H9 (cell line): ENCODE results near the gene SMTN. TPM values are rescaled to one million over a fixed set of nuclear protein-coding genes. Genes with fewer than 3 reads are reported as not detected.

Source experiments
- DNase-seq: peaks from one replicate; pipeline ENCODE4 v3.0.0-alpha.2; 2017
- H2AFZ ChIP-seq: one replicate; pipeline ENCODE4 v1.6.1; 2013; ENCODE audit warnings: mild to moderate bottlenecking, low read length, control low read depth, moderate library complexity
- H2AK5ac ChIP-seq: 2 replicates; pipeline ENCODE4 v1.6.1; 2013; ENCODE audit warnings: low read length, control low read depth, mixed read lengths; ENCODE audit not compliant: insufficient read length
- H2BK120ac ChIP-seq: one replicate; pipeline ENCODE4 v1.6.1; 2013; ENCODE audit warnings: low read depth, mild to moderate bottlenecking, low read length, control low read depth, inconsistent platforms; ENCODE audit not compliant: poor library complexity, severe bottlenecking
- H2BK12ac ChIP-seq: 2 replicates; pipeline ENCODE4 v1.6.1; 2013; ENCODE audit warnings: low read length, control low read depth, mixed read lengths, low read depth; ENCODE audit not compliant: insufficient read length
- H2BK15ac ChIP-seq: 2 replicates; pipeline ENCODE4 v1.6.1; 2013; ENCODE audit warnings: low read depth, low read length, control low read depth
- H2BK20ac ChIP-seq: one replicate; pipeline ENCODE4 v1.6.1; 2013; ENCODE audit warnings: low read depth, mild to moderate bottlenecking, low read length, control low read depth, inconsistent platforms; ENCODE audit not compliant: poor library complexity, severe bottlenecking
- H2BK5ac ChIP-seq: 2 replicates; pipeline ENCODE4 v1.6.1; 2013; ENCODE audit warnings: low read length, control low read depth, mixed read lengths; ENCODE audit not compliant: insufficient read length
- H3K14ac ChIP-seq: 2 replicates; pipeline ENCODE4 v1.6.1; 2013; ENCODE audit warnings: low read length, control low read depth; ENCODE audit not compliant: insufficient read depth
- H3K18ac ChIP-seq: 2 replicates; pipeline ENCODE4 v1.6.1; 2013; ENCODE audit warnings: low read depth, mild to moderate bottlenecking, mixed read lengths, low read length, control low read depth; ENCODE audit not compliant: insufficient read length
- H3K23ac ChIP-seq: 2 replicates; pipeline ENCODE4 v1.6.1; 2013; ENCODE audit warnings: low read length, control low read depth, mixed read lengths, low read depth; ENCODE audit not compliant: insufficient read length
- H3K23me2 ChIP-seq: 2 replicates; pipeline ENCODE4 v1.6.1; 2013; ENCODE audit warnings: low read depth, mild to moderate bottlenecking, mixed read lengths, low read length, control low read depth; ENCODE audit not compliant: insufficient read length, poor library complexity, severe bottlenecking
- H3K27ac ChIP-seq: 2 replicates; pipeline ENCODE4 v1.5.1; 2013; ENCODE audit warnings: low read length, control low read depth, mixed read lengths, low read depth; ENCODE audit not compliant: insufficient read length
- H3K27me3 ChIP-seq: 2 replicates; pipeline ENCODE4 v1.6.1; 2013; ENCODE audit warnings: low read length, control low read depth, inconsistent platforms; ENCODE audit not compliant: insufficient read depth
- H3K4ac ChIP-seq: 2 replicates; pipeline ENCODE4 v1.6.1; 2013; ENCODE audit warnings: low read depth, mild to moderate bottlenecking, control low read depth, inconsistent platforms, low read length, moderate library complexity
- H3K4me1 ChIP-seq: 2 replicates; pipeline ENCODE4 v1.6.1; 2013; ENCODE audit warnings: low read length, control low read depth, inconsistent platforms; ENCODE audit not compliant: insufficient read depth
- H3K4me2 ChIP-seq: 2 replicates; pipeline ENCODE4 v1.6.1; 2013; ENCODE audit warnings: low read length, control low read depth, mixed read lengths; ENCODE audit not compliant: insufficient read length, insufficient read depth
- H3K56ac ChIP-seq: 2 replicates; pipeline ENCODE4 v1.6.1; 2013; ENCODE audit warnings: low read depth, mild to moderate bottlenecking, mixed read lengths, low read length, control low read depth; ENCODE audit not compliant: insufficient read length
- H3K79me1 ChIP-seq: 2 replicates; pipeline ENCODE4 v1.6.1; 2013; ENCODE audit warnings: low read depth, mild to moderate bottlenecking, moderate library complexity, low read length, control low read depth, inconsistent platforms; ENCODE audit not compliant: insufficient read depth, poor library complexity, severe bottlenecking
- H3K79me2 ChIP-seq: 2 replicates; pipeline ENCODE4 v1.6.1; 2013; ENCODE audit warnings: low read length, control low read depth, inconsistent platforms; ENCODE audit not compliant: insufficient read depth
- H3K9ac ChIP-seq: 2 replicates; pipeline ENCODE4 v1.6.1; 2013; ENCODE audit warnings: low read length, control low read depth, mixed read lengths; ENCODE audit not compliant: insufficient read length; ENCODE audit errors: extremely low read depth
- H3K9me3 ChIP-seq: one replicate; pipeline ENCODE4 v1.6.1; 2013; ENCODE audit warnings: low read depth, low read length, inconsistent platforms; ENCODE audit not compliant: control insufficient read depth
- H3T11ph ChIP-seq: one replicate; pipeline ENCODE4 v1.6.1; 2013; ENCODE audit warnings: mild to moderate bottlenecking, low read length, control low read depth, inconsistent platforms
- H4K20me1 ChIP-seq: one replicate; pipeline ENCODE4 v1.6.1; 2013; ENCODE audit not compliant: control insufficient read depth, insufficient read length, insufficient read depth
- H4K5ac ChIP-seq: 2 replicates; pipeline ENCODE4 v1.6.1; 2013; ENCODE audit warnings: low read depth, mild to moderate bottlenecking, mixed read lengths, low read length, control low read depth; ENCODE audit not compliant: insufficient read length
- H4K8ac ChIP-seq: replicated peaks from 2 replicates; pipeline ENCODE4 v1.6.1; 2013; ENCODE audit warnings: low read length, control low read depth, mixed read lengths, low read depth; ENCODE audit not compliant: insufficient read length
- H4K91ac ChIP-seq: 2 replicates; pipeline ENCODE4 v1.6.1; 2013; ENCODE audit warnings: low read depth, mild to moderate bottlenecking, moderate library complexity, mixed read lengths, low read length, control low read depth; ENCODE audit not compliant: insufficient read length
- H3K27ac Mint-ChIP-seq, 3 experiments: 2 replicates in 2 of 3; 3 replicates in 1 of 3; pipeline ENCODE4 v1.8.0; 2020 to 2021; ENCODE audit warnings: mixed read lengths in 3 of 3, mild to moderate bottlenecking in 1 of 3, moderate library complexity in 1 of 3
- H3K27me3 Mint-ChIP-seq: 2 replicates; pipeline ENCODE4 v1.8.0; 2021; ENCODE audit warnings: low read depth, mild to moderate bottlenecking, moderate library complexity, mixed read lengths
- H3K36me3 Mint-ChIP-seq, 3 experiments: 2 replicates in 2 of 3; 3 replicates in 1 of 3; pipeline ENCODE4 v1.8.0; 2020 to 2021; ENCODE audit warnings: low read depth in 3 of 3, mixed read lengths in 3 of 3; ENCODE audit not compliant: insufficient read depth in 1 of 3
- H3K4me1 Mint-ChIP-seq, 2 experiments: 2 replicates each; pipeline ENCODE4 v1.8.0; 2020; ENCODE audit warnings: mixed read lengths in 2 of 2
- H3K4me3 Mint-ChIP-seq, 2 experiments: 2 replicates in 1 of 2; 3 replicates in 1 of 2; pipeline ENCODE4 v1.8.0; 2020 to 2021; ENCODE audit warnings: mild to moderate bottlenecking in 2 of 2, mixed read lengths in 2 of 2, moderate library complexity in 1 of 2
- H3K9me3 Mint-ChIP-seq, 2 experiments: 2 replicates in 1 of 2; 3 replicates in 1 of 2; pipeline ENCODE4 v1.8.0; 2020; ENCODE audit warnings: mild to moderate bottlenecking in 2 of 2, mixed read lengths in 2 of 2, moderate library complexity in 1 of 2
- CTCF ChIP-seq: fragments of 200-600 bp; sonication (generic); conservative IDR thresholded peaks from 3 replicates; pipeline ENCODE4 v1.8.0; 2021; ENCODE audit warnings: antibody characterized with exemption, mild to moderate bottlenecking
- WGBS: extraction: QIAGEN DNeasy Blood & Tissue Kit; methylation state at CpG from one replicate; pipeline ENCODE4 v1.1.7; 2013; ENCODE audit warnings: missing lambda C conversion rate, low lambda C conversion rate, mixed read lengths; ENCODE audit not compliant: insufficient read length; ENCODE audit errors: extremely low coverage; 5-methylcytosine and 5-hydroxymethylcytosine counted together
- total RNA-seq: library from RNA; stranded (reverse); gene quantifications from 2 replicates; pipeline ENCODE4 v1.2.1, GENCODE V29; 2021

The SMTN gene
- total RNA-seq, 1 experiment from 2014 or later = 23.4 TPM

- peak overlapping the region in 1 of 2 experiments; percentile 23; a peak in 1 of 5 replicates for H3K4me3 Mint-ChIP-seq
- Histone ChIP-seq H3K18ac (peak overlapping the region; percentile 66), H3K9ac (no peak overlapping the region), H3K23me2 (peaks cover 6% of the 10 kb centered on the region), H4K20me1 (no peaks in the 10 kb centered on the region), H2BK15ac (no peak overlapping the region), H3K4me2 (no peak overlapping the region), H4K8ac (no peak overlapping the region), H3K9me3 (no peaks in the 10 kb centered on the region), H3K79me1 (no peaks in the 10 kb centered on the region), H4K5ac (no peak overlapping the region), H2BK5ac (no peak overlapping the region), H3T11ph (no peak overlapping the region), H3K79me2 (no peaks in the 10 kb centered on the region; the same call in 1 of the 2 replicates), H3K14ac (no peak overlapping the region), H3K56ac (no peak overlapping the region), H4K91ac (no peak overlapping the region), H2BK12ac (no peak overlapping the region), H2BK20ac (no peak overlapping the region), H2AFZ (no peak overlapping the region), H3K23ac (no peak overlapping the region), H2BK120ac (no peak overlapping the region), H3K27ac (no peak overlapping the region), H3K4me1 (no peaks in the 10 kb centered on the region; the same call in 1 of the 2 replicates), H3K27me3 (no peaks in the 10 kb centered on the region), H2AK5ac (no peak overlapping the region), H3K4ac (no peak overlapping the region)
- H3K36me3 Mint-ChIP-seq = peaks cover 0 to 2% (median 0%) of the 10 kb centered on the region in 3 experiments; a peak in 2 of 7 replicates
- no peaks in the 10 kb centered on the region for H3K9me3 Mint-ChIP-seq
- H3K27ac Mint-ChIP-seq = no peak overlapping the region
- no CpG with 5 or more reads among the region's 12 CpGs for WGBS
- peak; percentile 72 for DNase-seq
- peaks cover 31 to 36% of the 10 kb centered on the region in 2 experiments for H3K4me1 Mint-ChIP-seq
- no peak for TF ChIP-seq CTCF
- peaks cover 11% of the 10 kb centered on the region for H3K27me3 Mint-ChIP-seq
These were observed 1.9 kb upstream of the SMTN start for GRCh38 chr22:31079095-31079642.
